ENCODE data around the gene SPTBN1. TPM values are rescaled to one million over a fixed set of nuclear protein-coding genes. Genes with fewer than 3 reads are reported as not detected.

The SPTBN1 gene
- total and polyA plus RNA-seq, 2 of the 4 experiments (the other 2 are of a cell fraction), result 49.1 to 241 TPM

- DNase-seq, result no peak
- in situ Hi-C loops (cut with MboI; ENCODE audit: low sequenced_read_pairs), result no loop called here
- Histone ChIP-seq H3K4me3 (ENCODE audit: insufficient read depth, low read depth, low read length) (no peak overlapping the region), H3K9me1 (ENCODE audit: insufficient read depth, low read length) (peaks cover 15% of the 10 kb centered on the region), H2BK5ac (ENCODE audit: low read depth, low read length, poor library complexity, severe bottlenecking) (no peak overlapping the region), H3K4me2 (ENCODE audit: low read depth, low read length) (no peak overlapping the region), H3K27me3 (ENCODE audit: control insufficient read depth, insufficient read depth, low read length) (no peaks in the 10 kb centered on the region), H3K79me1 (ENCODE audit: low read depth in 1 of 2, low read length in 2 of 2) (peaks cover 13 to 51% of the 10 kb centered on the region in 2 experiments; a peak in 3 of 4 replicates), H2AK5ac (ENCODE audit: low read depth, low read length) (no peak overlapping the region), H4K91ac (ENCODE audit: insufficient read depth, low read depth, low read length) (no peak overlapping the region), H2BK20ac (ENCODE audit: low read depth, low read length) (no peak overlapping the region), H3K9me3 (ENCODE audit: control insufficient read depth, insufficient read depth, low read length) (no peaks in the 10 kb centered on the region), H3K18ac (ENCODE audit: low read depth, low read length) (no peak overlapping the region), H3K27ac (ENCODE audit: insufficient read depth, low read length) (no peak overlapping the region), H4K20me1 (ENCODE audit: insufficient read depth, low read length) (peaks cover 16% of the 10 kb centered on the region; the same call in 1 of the 2 replicates), H3K9ac (ENCODE audit: low read depth, low read length) (no peak overlapping the region), H3K4me1 (ENCODE audit: control insufficient read depth, insufficient read depth, low read length) (peaks cover 10% of the 10 kb centered on the region), H3K36me3 (ENCODE audit: control insufficient read depth, insufficient read depth, low read length) (peaks cover 43% of the 10 kb centered on the region), H2BK15ac (ENCODE audit: low read depth, low read length) (no peak overlapping the region), H2AFZ (replicated peaks; ENCODE audit: low read length, poor library complexity) (no peak overlapping the region), H4K5ac (ENCODE audit: low read depth, low read length) (no peak overlapping the region), H3K56ac (ENCODE audit: extremely low read depth, insufficient read depth, low read length) (no peak overlapping the region), H2BK120ac (ENCODE audit: low read depth, low read length) (no peak overlapping the region), H3K4ac (ENCODE audit: low read depth, low read length) (no peak overlapping the region), H4K8ac (ENCODE audit: low read depth in 2 of 2, low read length in 2 of 2) (no peak overlapping the region), H2AK9ac (replicated peaks; ENCODE audit: low read depth, low read length, poor library complexity) (no peak overlapping the region), H3K14ac (replicated peaks; ENCODE audit: low read depth, low read length) (no peak overlapping the region), H3K23ac (ENCODE audit: low read depth, low read length) (no peak overlapping the region)
- BruUV-seq (replicated peaks), result no TSS peak
- TF ChIP-seq FOS (IDR thresholded peaks at IDR 0.05; ENCODE audit: low read depth, low read length) (no peak), USF2 (IDR thresholded peaks at IDR 0.05; ENCODE audit: low read depth, low read length) (no peak), NFE2L2 (IDR thresholded peaks at IDR 0.05; ENCODE audit: low read depth, low read length) (no peak), RFX5 (IDR thresholded peaks at IDR 0.05; ENCODE audit: low read depth, low read length) (no peak), RCOR1 (IDR thresholded peaks at IDR 0.05; ENCODE audit: insufficient replicate concordance, low read length) (no peak), MAZ (IDR thresholded peaks at IDR 0.05; ENCODE audit: borderline replicate concordance, low read depth, low read length) (no peak), MAFK (IDR thresholded peaks at IDR 0.05; ENCODE audit: low read depth, low read length) (no peak), ELK1 (IDR thresholded peaks at IDR 0.05; ENCODE audit: borderline replicate concordance, low read depth, low read length) (no peak), POLR2A (IDR thresholded peaks at IDR 0.05; ENCODE audit: low read depth, low read length) (no peak), MXI1 (IDR thresholded peaks at IDR 0.05; ENCODE audit: borderline replicate concordance, low read depth, low read length) (no peak), CEBPB (IDR thresholded peaks at IDR 0.05; ENCODE audit: low read depth, low read length) (no peak), CHD1 (IDR thresholded peaks at IDR 0.05; ENCODE audit: low read depth, low read length) (no peak)
- ChIA-PET CTCF (interaction anchor here (0.5 kb wide), 1 partner anchor 550 kb away, joined by 4 read pairs; no protein-coding TSS in a partner anchor), POLR2A (ENCODE audit: unreplicated experiment) (no interaction called here)
- dilution Hi-C loops (cut with HindIII; ENCODE audit: low sequenced_read_pairs, unreplicated experiment), result no loop called here
- intact Hi-C loops (cut with micrococcal nuclease), result loop anchor here (2.0 kb wide), 1 partner anchor 41 kb away; no protein-coding TSS in a partner anchor
- ATAC-seq (ENCODE audit: low read depth), result no peak
- WGBS, 2 experiments (ENCODE audit: extremely low coverage in 2 of 2, insufficient read length in 1 of 2), result no CpG with 5 or more reads among the region's 13 CpGs
Measured at GRCh38 chr2:54663424-54664030, 207.4 kb downstream of the SPTBN1 start.

Data from IMR-90 (cell line).